Upper lobe of right lung (tissue), 1 donor: ENCODE measurements around the gene HES4. TPM values are rescaled to one million over a fixed set of nuclear protein-coding genes. Genes with fewer than 3 reads are reported as not detected.
"Not testable (repeated sequence)": the region's sequence is repeated elsewhere in the genome, so short reads cannot be mapped to it uniquely, and the experiment has no call there.

Source experiments
- ATAC-seq: fragments of 200-7000 bp; cut with Tn5 transposase; one replicate; pipeline ENCODE4 v1.9.1; 2020; ENCODE audit warnings: mild to moderate bottlenecking, moderate library complexity
- DNase-seq: peaks from one replicate; pipeline ENCODE4 v3.0.0-alpha.2; 2020
- H3K27ac ChIP-seq: fragments of 200-600 bp; one replicate; pipeline ENCODE4 v1.8.0; 2022
- H3K27me3 ChIP-seq: fragments of 200-600 bp; one replicate; pipeline ENCODE4 v1.8.0; 2022; ENCODE audit warnings: mild to moderate bottlenecking
- H3K36me3 ChIP-seq: fragments of 200-600 bp; one replicate; pipeline ENCODE4 v1.8.0; 2022
- H3K4me1 ChIP-seq: fragments of 200-600 bp; one replicate; pipeline ENCODE4 v1.8.0; 2022
- H3K4me3 ChIP-seq: fragments of 200-600 bp; one replicate; pipeline ENCODE4 v1.8.0; 2022; ENCODE audit warnings: mild to moderate bottlenecking
- H3K9me3 ChIP-seq: fragments of 200-600 bp; one replicate; pipeline ENCODE4 v1.8.0; 2022
- intact Hi-C: fragments of 100-400 bp; cut with DNase I; formaldehyde crosslinking; loops from one replicate; pipeline ENCODE4 v1.11.0; 2022
- total RNA-seq: library from RNA; stranded (reverse); fragmentation: NEBNext Ultra II Directional; extraction: Animal tissue kit (Norgen Biotek cat#: 25700); gene quantifications from one replicate; pipeline ENCODE4 v1.2.1, GENCODE V29; 2021
- TF ChIP-seq, protein P1 (sequence below): fragments of 200-600 bp; IDR thresholded peaks from one replicate; pipeline ENCODE4 v1.8.0; 2022; ENCODE audit warnings: antibody characterized with exemption
- donor health status: DM: no; HTN: yes; CAD: no; lungs with severe emphysema.

HES4 gene
- total RNA-seq, 1 donor from 2014 or later, result 26.8 TPM

DNA sequence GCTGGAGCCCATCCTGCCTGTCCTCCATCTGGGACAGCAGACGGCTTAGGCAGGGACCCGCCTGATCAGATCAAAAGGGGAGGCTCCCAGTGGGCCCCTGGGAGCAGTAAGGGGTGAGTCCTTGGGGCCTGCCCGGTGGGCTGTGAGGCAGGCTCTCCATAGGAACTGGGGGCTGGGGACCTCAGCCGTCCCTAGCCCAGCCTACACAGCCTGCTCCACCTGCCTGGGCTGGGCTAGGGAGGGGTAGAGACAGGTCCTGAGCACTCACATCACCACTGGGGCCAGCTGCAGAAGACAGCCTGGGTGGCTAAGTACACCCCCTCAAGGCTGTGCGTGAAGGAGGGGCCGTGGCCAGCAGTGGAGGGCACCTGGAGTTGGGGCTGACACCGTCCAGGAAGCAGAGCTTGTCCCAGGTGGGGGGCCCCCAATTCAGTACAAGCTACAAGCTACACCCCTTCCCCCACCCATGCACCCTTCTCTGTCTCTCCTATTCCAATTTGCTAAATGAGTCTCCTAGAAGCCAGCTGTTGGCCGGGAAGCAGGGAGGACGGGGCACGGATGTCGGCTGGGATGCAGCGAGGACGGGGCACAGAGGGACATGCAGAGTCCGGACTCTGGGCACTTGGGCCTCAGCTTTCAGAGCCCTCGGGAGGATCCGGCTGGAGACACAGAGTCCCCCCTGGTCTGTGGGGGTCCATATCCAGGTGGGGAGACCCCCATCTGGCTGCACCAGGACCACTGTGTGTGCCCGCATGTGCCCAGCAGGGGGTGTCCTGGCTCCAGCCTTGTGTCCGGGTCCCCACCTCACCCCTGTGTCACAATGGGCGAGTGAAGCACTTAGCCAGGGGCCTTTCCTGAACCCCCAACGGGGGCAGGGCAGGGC is 15.1 kb upstream of the HES4 start:
- DNase-seq, result no peak

DNA sequence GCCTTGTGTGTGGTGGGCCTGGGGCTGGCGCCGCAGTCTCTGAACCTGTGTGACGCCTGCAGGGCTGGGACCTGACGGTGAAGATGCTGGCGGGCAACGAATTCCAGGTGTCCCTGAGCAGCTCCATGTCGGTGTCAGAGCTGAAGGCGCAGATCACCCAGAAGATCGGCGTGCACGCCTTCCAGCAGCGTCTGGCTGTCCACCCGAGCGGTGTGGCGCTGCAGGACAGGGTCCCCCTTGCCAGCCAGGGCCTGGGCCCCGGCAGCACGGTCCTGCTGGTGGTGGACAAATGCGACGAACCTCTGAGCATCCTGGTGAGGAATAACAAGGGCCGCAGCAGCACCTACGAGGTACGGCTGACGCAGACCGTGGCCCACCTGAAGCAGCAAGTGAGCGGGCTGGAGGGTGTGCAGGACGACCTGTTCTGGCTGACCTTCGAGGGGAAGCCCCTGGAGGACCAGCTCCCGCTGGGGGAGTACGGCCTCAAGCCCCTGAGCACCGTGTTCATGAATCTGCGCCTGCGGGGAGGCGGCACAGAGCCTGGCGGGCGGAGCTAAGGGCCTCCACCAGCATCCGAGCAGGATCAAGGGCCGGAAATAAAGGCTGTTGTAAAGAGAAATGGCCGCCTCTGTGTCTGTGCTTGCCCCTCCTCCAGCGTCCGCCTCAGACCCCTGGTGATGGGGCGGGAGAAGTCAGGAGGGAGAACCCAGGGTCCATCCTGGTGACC is 14.2 kb upstream of the HES4 start:
- H3K27ac ChIP-seq, result peak overlapping the region; percentile 85
- TF ChIP-seq, protein P1, sequence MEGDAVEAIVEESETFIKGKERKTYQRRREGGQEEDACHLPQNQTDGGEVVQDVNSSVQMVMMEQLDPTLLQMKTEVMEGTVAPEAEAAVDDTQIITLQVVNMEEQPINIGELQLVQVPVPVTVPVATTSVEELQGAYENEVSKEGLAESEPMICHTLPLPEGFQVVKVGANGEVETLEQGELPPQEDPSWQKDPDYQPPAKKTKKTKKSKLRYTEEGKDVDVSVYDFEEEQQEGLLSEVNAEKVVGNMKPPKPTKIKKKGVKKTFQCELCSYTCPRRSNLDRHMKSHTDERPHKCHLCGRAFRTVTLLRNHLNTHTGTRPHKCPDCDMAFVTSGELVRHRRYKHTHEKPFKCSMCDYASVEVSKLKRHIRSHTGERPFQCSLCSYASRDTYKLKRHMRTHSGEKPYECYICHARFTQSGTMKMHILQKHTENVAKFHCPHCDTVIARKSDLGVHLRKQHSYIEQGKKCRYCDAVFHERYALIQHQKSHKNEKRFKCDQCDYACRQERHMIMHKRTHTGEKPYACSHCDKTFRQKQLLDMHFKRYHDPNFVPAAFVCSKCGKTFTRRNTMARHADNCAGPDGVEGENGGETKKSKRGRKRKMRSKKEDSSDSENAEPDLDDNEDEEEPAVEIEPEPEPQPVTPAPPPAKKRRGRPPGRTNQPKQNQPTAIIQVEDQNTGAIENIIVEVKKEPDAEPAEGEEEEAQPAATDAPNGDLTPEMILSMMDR, result no peak

More for the DNA sequence above, 15.1 kb upstream of the HES4 start:
- Histone ChIP-seq H3K4me1 (peaks cover 17% of the 10 kb centered on the region), H3K9me3 (no peaks in the 10 kb centered on the region), H3K36me3 (no peaks in the 10 kb centered on the region), H3K27ac (peak overlapping the region; percentile 85), H3K27me3 (no peaks in the 10 kb centered on the region), H3K4me3 (peak overlapping the region; percentile 65)
- no peak for ATAC-seq
- intact Hi-C loops, result no loop called here
- TF ChIP-seq, protein P1, result peak; percentile 37

GRCh38 chr1:1013105-1013921 is 13.4 kb upstream of the HES4 start, which contains the start of gene ISG15:
Gene ISG15 (plus strand): TSS chr1:1013497. CDS start chr1:1013574, 77 bp downstream.
- H3K4me1 ChIP-seq, result peaks cover 13% of the 10 kb centered on the region
- DNase-seq (peak; percentile 94), ATAC-seq (peak; percentile 94)
- H3K27ac ChIP-seq, result peak within 1 kb of the TSS; percentile 85
- H3K9me3 ChIP-seq, result no peaks in the 10 kb centered on the region
- peak within 1 kb of the TSS; percentile 65 for H3K4me3 ChIP-seq
- H3K27me3 ChIP-seq, result no peaks in the 10 kb centered on the region
- intact Hi-C loops, result no loop called here
- TF ChIP-seq, protein P1, result no peak
- no peaks in the 10 kb centered on the region for H3K36me3 ChIP-seq

More for the DNA sequence above, 14.2 kb upstream of the HES4 start:
- Histone ChIP-seq H3K9me3 (no peaks in the 10 kb centered on the region), H3K36me3 (no peaks in the 10 kb centered on the region), H3K27me3 (no peaks in the 10 kb centered on the region), H3K4me3 (peak overlapping the region; percentile 65), H3K4me1 (peaks cover 17% of the 10 kb centered on the region)
- no peak for ATAC-seq
- intact Hi-C loops, result no loop called here
- no peak for DNase-seq

DNA sequence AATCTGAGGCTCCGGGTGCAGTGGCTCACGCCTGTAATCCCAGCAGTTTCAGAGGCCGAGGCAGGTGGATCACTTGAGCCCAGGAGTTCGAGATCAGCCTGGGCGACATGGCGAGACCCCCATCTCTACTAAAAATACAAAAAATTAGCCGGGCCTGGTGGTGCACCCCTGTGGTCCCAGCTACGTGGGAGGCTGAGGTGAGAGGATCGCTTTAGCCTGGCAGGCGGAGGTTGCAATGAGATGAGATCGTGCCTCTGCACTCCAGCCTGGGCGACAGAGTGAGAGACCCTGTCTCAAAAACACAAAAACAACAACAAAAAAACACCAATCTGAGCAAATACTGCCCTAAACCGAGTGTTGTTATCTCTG is 12.8 kb upstream of the HES4 start:
- H3K27me3 ChIP-seq, DNase-seq, intact Hi-C loops, ATAC-seq, H3K36me3 ChIP-seq, H3K9me3 ChIP-seq: not testable (repeated sequence)
- Histone ChIP-seq H3K4me3 (peak overlapping the region; percentile 65), H3K4me1 (peaks cover 13% of the 10 kb centered on the region), H3K27ac (peak overlapping the region; percentile 85)

DNA sequence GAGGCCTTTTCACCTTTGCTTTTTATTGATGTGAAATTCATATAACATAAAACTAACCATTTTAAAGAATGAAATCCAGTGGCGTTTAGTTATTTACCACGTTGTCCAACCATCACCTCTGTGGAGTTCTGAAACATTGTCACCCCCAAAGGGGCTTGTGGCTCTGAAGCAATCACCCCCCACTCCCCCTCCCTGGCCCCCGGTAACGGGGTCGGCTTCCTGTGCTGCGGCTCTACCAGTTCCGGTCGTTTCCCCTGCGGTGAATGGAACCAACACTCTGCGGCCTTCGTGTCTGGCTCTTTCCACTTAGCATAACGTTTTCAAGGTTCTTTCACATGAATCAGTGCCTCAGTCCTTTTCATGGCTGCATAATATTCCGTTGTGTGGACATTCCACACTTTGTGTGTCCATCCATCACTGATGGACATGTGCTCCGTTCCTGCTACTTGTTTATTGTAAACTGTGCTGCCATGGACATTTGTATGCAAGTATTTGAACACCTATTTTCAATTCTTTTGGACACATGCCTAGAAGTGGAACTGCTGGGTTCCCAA is 11.6 kb upstream of the HES4 start:
- intact Hi-C loops, result no loop called here
- TF ChIP-seq, protein P1, result no peak

GRCh38 chr1:1010131-1010530 is 10.2 kb upstream of the HES4 start:
- ATAC-seq, H3K36me3 ChIP-seq, H3K27me3 ChIP-seq, DNase-seq, H3K4me3 ChIP-seq, H3K9me3 ChIP-seq, H3K27ac ChIP-seq, intact Hi-C loops: not testable (repeated sequence)
- H3K4me1 ChIP-seq, result peaks cover 22% of the 10 kb centered on the region

More for the DNA sequence above, 11.6 kb upstream of the HES4 start:
- H3K9me3 ChIP-seq, result no peaks in the 10 kb centered on the region
- H3K27me3 ChIP-seq, result no peaks in the 10 kb centered on the region
- no peaks in the 10 kb centered on the region for H3K36me3 ChIP-seq
- no peak overlapping the region for H3K4me3 ChIP-seq
- DNase-seq (no peak), ATAC-seq (no peak)
- peaks cover 13% of the 10 kb centered on the region for H3K4me1 ChIP-seq
- H3K27ac ChIP-seq, result no peak overlapping the region
